ENCODE data around the gene TUBA1C.
"Not testable (repeated sequence)": the region's sequence is repeated elsewhere in the genome, so short reads cannot be mapped to it uniquely, and the experiment has no call there.

The TUBA1C gene

DNA sequence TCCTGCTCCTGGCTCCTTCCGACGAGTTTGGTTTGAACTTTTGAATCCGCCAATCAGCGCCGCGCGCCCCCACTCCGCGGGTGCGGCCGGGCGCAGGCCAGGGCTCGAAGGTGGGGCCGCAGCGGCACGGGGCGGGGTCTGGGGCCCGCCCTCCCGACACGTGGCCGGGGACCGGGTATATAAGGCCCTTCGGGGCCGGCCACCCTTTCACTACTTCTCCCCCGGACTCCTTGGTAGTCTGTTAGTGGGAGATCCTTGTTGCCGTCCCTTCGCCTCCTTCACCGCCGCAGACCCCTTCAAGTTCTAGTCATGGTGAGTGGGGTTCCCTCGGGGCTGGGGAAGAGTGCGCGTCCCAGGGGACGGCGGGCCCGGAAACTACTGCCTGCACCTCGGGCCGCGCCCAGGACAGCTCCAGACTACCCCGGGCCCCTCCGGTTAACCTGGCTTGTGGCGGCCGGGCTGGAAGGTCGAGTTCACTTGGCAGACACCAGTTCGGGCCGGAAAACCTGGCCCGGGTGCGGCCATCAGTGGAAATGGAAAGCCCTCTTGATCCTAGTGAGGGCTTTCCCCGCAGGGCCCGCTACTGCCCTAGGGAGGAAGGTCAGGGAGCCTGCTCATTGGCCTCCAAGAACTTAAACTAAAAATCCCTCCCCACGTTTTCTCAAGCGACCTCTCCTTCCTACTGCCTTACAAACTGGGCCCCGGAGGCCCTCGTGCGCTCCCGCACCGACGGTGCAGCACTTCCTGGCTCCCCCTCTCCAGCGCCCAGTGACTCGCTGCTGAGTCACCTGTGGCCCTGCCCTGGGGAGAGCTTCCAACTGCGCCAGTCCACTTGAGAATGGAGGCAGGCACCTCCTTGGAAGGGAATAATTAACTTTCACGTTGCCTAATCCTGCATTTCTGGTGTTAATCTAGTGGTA lies at the start of gene TUBA1C:
Gene TUBA1C, plus strand, starts transcription at position 210 of the 920 bp plus-strand sequence. Its CDS starts 100 bp downstream, at position 310.
- peak; percentile 97 for DNase-seq

DNA sequence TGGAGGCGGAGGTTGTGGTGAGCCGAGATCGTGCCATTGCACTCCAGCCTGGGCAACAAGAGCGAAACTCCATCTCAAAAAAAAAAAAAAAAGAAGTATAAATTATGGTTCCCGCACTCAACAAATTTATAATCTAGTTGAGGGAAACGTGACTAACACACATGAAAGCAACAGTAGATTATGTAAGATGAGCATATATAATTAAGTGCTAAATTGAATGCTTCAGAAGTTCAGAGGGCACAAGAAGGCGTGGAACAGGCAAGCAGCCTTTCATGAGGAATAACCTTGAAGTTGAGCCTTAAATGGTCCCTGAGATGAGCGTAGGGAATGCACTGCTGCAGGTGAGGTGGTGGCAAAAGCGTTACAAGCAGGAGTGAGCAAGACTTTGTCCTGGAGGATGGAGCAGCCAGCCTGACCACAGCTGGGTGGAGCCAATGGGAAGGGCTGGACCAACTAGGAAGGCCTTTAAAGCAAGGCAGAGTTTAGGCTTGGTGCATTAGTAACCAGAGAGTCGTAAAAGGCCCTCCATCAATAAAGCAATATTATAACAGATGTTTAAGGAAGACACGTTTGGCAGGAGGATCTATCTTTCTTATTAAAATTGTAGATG lies 45.4 kb upstream of the TUBA1C start:
- DNase-seq = no peak

GRCh38 chr12:49220972-49221371 lies 43.9 kb upstream of the TUBA1C start:
- no peak for DNase-seq

DNA sequence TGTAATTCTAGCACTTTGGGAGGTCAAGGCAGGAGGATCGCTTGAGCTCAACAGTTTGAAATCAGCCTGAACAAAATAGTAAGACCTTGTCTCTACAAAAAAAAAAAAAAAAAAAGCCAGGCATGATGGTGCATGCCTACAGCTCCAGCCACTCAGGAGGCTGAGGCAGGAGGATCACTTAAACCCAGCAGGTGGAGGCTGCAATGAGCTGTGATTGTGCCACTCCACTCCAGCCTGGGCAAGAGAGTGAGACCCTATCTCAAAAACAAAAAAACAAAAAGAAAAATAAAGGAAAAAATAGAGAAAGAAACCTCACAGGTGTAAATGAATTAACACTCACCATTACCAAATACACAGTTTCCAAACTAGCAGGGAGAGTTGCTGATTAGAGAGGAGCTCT lies 41.8 kb upstream of the TUBA1C start:
- no peak for DNase-seq

DNA sequence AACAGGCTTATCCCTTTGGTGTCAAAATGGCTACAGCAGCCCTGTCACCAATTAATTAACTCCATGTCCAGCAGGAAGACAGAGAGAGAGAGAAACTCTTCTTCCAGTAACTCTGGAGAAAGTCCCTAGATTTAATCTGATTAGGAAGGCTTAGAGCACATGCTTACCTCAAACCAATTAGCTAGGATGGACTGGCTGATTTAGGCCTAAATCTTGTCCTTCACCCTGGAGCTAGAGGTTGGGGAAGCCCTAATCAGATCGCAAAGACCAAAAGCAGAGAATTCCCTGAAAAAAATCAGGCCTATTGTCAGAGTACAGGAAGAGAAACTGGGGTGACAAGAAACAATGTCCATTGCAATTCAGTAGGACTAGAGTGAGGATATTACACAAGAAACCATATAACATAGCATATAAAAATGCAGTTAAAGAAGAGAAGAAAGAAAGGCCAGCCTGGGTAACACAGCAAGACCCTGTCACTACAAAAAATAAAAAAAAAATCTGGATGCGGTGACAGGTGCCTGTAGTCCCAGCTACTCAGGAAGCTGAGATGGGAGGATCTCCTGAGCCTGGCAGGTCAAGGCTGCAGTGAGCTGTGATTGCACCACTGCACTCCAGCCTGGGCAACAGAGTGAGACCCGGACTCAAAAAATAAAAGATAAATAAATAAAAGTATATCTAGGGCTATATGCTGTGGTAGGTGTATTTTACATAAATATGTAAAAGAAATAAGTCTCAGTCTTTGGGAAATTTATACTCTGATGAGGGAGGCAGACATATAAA lies 41.1 kb upstream of the TUBA1C start:
- DNase-seq = no peak

DNA sequence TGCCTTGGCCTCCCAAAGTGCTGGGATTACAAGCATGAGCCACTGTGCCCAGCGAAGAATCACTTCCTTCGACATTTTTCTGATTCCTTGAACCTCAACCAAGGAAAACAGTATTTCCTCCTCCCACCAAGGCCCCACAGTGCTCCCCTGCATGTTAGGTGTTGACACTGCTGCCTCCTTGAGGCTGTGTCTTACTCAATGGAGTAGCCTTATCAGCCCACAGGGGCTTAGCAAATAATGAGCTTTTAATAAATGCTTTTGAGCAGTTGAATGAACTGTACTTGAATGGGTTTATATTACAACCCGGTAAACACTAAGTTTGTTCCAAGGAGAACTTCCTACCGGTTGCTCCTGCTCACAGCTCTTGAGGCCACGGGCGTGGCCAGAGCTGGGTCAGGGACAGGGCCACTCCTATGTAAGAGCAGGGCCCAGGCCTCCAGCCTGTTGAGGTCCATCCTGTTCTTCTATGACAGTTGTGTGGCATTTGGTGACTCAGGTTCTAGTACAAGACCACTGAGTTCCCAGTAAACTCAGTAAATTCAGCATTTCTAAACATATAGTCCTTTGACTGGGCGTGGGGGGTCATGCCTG lies 39.2 kb upstream of the TUBA1C start:
- peak; percentile 59 for DNase-seq

DNA sequence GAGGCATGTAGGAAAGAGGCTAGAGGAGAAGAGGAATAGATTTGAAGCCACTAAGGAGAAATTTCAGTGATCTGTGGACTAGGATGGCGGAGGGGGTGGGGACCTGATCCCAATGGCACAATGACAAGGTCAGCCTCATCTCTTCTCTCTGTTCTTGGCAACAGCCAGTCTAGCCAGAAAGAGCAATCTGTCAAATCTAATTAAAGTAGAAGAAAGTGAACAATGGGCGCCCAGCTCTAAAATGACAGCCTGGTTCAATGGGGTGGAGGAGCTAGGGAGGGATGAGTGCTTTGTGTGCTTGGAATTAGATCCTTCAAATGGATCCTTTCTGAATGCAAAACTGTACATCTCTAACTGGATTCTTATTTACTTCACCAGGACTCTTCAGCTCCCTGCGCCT lies 37.2 kb upstream of the TUBA1C start:
- no peak for DNase-seq

DNA sequence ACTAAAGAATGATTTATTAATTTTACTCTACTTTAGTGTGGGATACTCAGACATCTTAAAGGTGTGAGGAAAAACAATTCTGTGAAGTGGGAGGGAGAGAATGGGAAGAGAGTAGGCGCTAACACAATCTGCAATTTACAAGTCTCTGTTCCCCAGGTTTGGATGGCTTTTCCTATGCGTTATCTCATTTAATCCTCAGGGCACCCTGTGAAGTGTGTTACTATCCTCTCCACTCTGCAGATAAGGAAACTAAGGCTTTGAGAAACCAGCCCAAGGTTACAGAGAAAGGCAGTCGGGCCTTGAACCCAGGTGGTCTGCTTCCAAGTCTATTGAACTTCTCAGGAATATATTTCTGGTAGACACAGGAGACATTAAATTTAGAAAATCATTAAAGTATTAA lies 36.2 kb upstream of the TUBA1C start:
- no peak for DNase-seq

GRCh38 chr12:49230176-49230804 lies 34.6 kb upstream of the TUBA1C start:
- DNase-seq = no peak

- no peak for DNase-seq
Observed at GRCh38 chr12:49230805-49231194, 34.1 kb upstream of the TUBA1C start.

- no peak for DNase-seq
Observed at GRCh38 chr12:49231878-49232655, 32.8 kb upstream of the TUBA1C start.

GRCh38 chr12:49232940-49233841 lies 31.7 kb upstream of the TUBA1C start:
- DNase-seq = peak; percentile 67

DNA sequence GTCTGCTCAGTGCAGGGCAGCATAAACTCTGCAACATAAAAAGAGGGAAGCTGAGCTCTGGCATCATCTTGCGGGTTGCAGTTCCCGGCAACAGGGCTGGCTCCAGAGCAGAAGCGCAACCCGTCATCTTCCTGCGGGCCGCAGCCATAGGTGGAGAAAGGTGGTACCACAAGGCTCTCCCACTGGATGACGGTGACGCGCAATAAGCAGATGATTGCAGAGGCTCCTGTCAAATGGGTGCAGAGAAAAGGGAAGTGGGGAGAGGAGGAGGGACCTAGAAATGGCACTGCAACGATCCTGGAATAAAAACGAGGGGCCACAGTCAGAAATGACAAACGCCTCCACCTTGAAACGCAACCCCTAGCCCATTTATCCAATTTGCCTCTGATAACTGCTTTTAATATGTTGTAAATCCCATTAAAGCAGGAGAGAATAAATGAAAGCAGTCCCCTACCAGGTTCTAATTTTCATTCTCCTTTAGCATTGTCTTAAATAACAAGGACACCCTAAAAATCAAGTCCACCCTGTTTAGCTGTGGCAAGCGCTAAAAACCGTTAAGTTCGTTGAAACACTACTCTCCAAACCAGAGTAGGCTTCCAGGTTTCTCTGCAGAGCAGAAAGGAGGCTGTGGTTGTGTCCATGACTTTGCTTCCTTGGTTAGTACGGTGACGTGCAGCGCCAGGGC lies 30.9 kb upstream of the TUBA1C start:
- DNase-seq = no peak

GRCh38 chr12:49236423-49236822 lies 28.5 kb upstream of the TUBA1C start:
- no peak for DNase-seq

- DNase-seq = no peak
Observed at GRCh38 chr12:49243631-49244030, 21.3 kb upstream of the TUBA1C start.

DNA sequence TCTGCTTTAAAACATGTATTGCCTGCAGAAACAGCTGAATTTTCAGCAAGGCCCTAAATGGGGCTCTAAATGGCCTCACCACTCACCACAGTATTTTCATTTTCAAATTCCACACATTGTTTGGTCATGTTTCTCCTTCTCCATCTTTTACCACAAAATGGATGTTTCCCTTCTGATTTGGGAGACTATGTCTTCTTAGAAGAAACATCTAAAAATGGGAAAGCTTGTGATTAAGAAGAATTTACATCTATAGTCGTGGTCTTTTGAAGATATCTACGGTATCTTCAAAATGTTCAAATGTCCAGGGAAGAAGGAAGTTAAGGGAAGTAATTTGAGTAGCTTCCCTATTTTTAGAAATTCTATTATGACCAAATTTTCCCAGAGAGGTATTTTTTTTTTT lies 20.7 kb upstream of the TUBA1C start:
- peak; percentile 92 for DNase-seq

DNA sequence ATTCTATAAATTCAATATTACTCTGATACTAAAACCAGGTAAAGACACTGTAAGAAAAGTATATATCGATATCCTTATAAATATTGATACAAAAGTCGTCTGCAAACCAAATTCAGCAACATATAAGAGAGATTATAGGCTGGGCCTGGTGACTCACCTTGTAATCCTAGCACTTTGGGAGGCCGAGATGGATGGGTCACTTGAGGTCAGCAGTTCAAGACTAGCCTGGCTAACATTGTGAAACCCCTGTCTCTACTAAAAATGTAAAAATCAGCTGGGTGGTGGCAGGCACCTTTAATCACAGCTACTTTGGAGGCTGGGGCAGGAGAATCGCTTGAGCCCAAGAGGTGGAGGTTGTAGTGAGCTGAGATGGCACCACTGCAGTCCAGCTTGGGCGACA lies 13.5 kb upstream of the TUBA1C start:
- DNase-seq = no peak

GRCh38 chr12:49253033-49253623 lies 11.8 kb upstream of the TUBA1C start:
- no peak for DNase-seq

- DNase-seq = not testable (repeated sequence)
Observed at GRCh38 chr12:49255456-49255855, 9.4 kb upstream of the TUBA1C start.
